Ascending aorta (tissue), 2 donors: ENCODE data around the gene DRAXIN. TPM values are rescaled to one million over a fixed set of nuclear protein-coding genes. Genes with fewer than 3 reads are reported as not detected.

ENCODE experiments used
- DNase-seq, 2 donors: peaks; one replicate each; pipeline ENCODE4 v3.0.0-alpha.2; 2019; ENCODE audit warnings: low spot score in 2 of 2
- H3K27ac ChIP-seq, 2 donors: fragments of 200-600 bp; sonication (generic); one replicate each; pipeline ENCODE4 v1.5.1; 2016 to 2017; ENCODE audit warnings: mild to moderate bottlenecking in 1 of 2
- H3K27me3 ChIP-seq: fragments of 200-600 bp; sonication (generic); one replicate; pipeline ENCODE4 v1.5.1; 2017
- H3K36me3 ChIP-seq, 2 donors: fragments of 200-600 bp; sonication (generic); one replicate each; pipeline ENCODE4 v1.5.1; 2016
- H3K4me1 ChIP-seq, 2 donors: fragments of 200-600 bp; sonication (generic); one replicate each; pipeline ENCODE4 v1.5.1; 2016 to 2017; ENCODE audit warnings: mild to moderate bottlenecking in 1 of 2
- H3K4me3 ChIP-seq, 2 donors: fragments of 200-600 bp; sonication (generic); one replicate each; pipeline ENCODE4 v1.5.1; 2016 to 2017; ENCODE audit warnings: mild to moderate bottlenecking in 1 of 2
- H3K9me3 ChIP-seq, 2 donors: fragments of 200-600 bp; sonication (generic); one replicate each; pipeline ENCODE4 v1.5.1; 2016
- CTCF ChIP-seq, 3 experiments: fragments of 200-600 bp in 2 of 3; fragments of 450-650 bp in 1 of 3; sonication (generic) in 2 of 3; IDR thresholded peaks; one replicate each; pipeline ENCODE4 v1.5.1; 2016 to 2019; ENCODE audit warnings: antibody characterized with exemption in 3 of 3, mild to moderate bottlenecking in 1 of 3, moderate library complexity in 1 of 3
- intact Hi-C: fragments of 100-400 bp; cut with DNase I; formaldehyde crosslinking; loops from one replicate; pipeline ENCODE4 v1.15.1; 2023
- total RNA-seq: library from RNA; depleted of rRNA; stranded (reverse); fragments of >200 nt; gene quantifications from one replicate; pipeline ENCODE4 v1.1.0, GENCODE V29; 2016

Gene DRAXIN
- total RNA-seq, 1 donor from 2014 or later = 1.8 TPM

GRCh38 chr1:11691928-11692711, 610 bp downstream of the DRAXIN start:
- Histone ChIP-seq H3K4me1 (peaks cover 8 to 15% of the 10 kb centered on the region in 2 donors), H3K4me3 (peak overlapping the region; percentile 28 to 48), H3K27ac (no peak overlapping the region), H3K9me3 (no peaks in the 10 kb centered on the region), H3K36me3 (no peaks in the 10 kb centered on the region), H3K27me3 (peaks cover 34% of the 10 kb centered on the region)
- no peak for DNase-seq
- TF ChIP-seq CTCF (IDR thresholded peaks at IDR 0.05) = no peak
- intact Hi-C loops = no loop called here

- no peak for TF ChIP-seq CTCF (IDR thresholded peaks at IDR 0.05)
- no peak overlapping the region for H3K4me3 ChIP-seq
- peaks cover 8 to 15% of the 10 kb centered on the region in 2 donors for H3K4me1 ChIP-seq
- no peak overlapping the region for H3K27ac ChIP-seq
- no peaks in the 10 kb centered on the region for H3K36me3 ChIP-seq
- intact Hi-C loops = no loop called here
- DNase-seq = peak in 1 of 2 donors; percentile 70
- H3K27me3 ChIP-seq = peaks cover 34% of the 10 kb centered on the region
- no peaks in the 10 kb centered on the region for H3K9me3 ChIP-seq
Measured at GRCh38 chr1:11693024-11693590, 1.6 kb downstream of the DRAXIN start.

GRCh38 chr1:11693917-11694316, 2.4 kb downstream of the DRAXIN start:
- peaks cover 34% of the 10 kb centered on the region for H3K27me3 ChIP-seq
- H3K4me3 ChIP-seq = no peak overlapping the region
- no peaks in the 10 kb centered on the region for H3K9me3 ChIP-seq
- intact Hi-C loops = no loop called here
- H3K36me3 ChIP-seq = no peaks in the 10 kb centered on the region
- H3K27ac ChIP-seq = no peak overlapping the region
- no peak for TF ChIP-seq CTCF (IDR thresholded peaks at IDR 0.05)
- DNase-seq = no peak
- H3K4me1 ChIP-seq = peaks cover 8 to 15% of the 10 kb centered on the region in 2 donors

DNA sequence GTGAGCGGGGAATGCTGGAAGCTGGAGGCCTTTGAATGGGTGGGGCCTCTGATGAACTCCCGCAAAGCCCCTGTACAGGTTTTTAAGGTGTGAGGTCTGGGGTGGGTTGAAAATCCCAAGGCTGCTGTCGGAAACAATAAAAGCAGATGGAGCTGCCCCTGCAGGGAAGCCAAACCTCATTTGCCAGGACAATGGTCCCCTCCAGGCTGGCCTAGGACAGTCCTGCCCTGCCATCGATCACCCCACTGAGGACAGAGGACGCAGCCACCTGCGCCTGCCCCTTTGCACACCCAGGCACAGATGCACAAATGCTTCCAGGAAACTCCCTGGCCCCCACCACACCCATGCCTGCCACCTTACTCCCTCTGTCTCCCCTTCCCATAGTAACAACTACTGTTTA, 4.4 kb downstream of the DRAXIN start:
- no peaks in the 10 kb centered on the region for H3K9me3 ChIP-seq
- intact Hi-C loops = no loop called here
- no peak for DNase-seq
- H3K36me3 ChIP-seq = no peaks in the 10 kb centered on the region
- peaks cover 8 to 14% of the 10 kb centered on the region in 2 donors for H3K4me1 ChIP-seq
- H3K4me3 ChIP-seq = no peak overlapping the region
- H3K27me3 ChIP-seq = peaks cover 27% of the 10 kb centered on the region
- no peak overlapping the region for H3K27ac ChIP-seq
- TF ChIP-seq CTCF (IDR thresholded peaks at IDR 0.05) = no peak

DNA sequence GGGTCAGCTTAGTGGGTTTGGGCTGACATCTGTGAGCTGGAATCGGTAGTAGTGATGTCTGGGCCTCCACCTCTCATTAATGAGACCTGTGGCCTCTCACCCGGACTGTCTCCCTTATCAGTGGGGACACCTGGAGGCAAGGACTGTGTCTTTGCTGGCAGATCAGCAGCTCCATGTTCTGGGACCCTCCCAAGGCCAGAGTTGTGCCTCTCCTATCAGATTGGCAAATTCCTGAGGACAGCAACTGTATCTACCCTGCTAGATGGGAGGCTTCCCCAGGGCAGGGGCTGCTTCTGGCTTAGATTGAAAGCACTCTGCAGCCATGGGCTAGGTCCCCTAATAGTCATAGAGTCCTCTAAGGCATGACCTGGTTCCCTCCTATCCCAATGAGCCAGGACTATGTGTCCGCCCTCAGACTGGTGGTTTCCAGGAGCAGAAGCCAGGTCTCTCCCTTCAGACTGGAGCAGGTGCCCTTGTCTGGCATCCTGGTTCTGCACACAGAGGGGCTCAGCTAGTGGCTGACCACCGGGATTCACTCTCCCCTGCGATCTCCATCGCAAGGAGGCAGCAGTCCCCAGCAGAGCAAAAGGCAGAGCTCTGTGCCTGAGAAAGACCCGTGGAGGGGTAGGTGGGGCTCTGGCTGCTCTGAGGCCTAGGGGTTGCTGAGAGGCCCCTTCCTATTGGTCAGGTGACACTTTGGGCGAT, 5.8 kb downstream of the DRAXIN start:
- Histone ChIP-seq H3K4me3 (no peak overlapping the region), H3K36me3 (no peaks in the 10 kb centered on the region), H3K27me3 (peaks cover 12% of the 10 kb centered on the region), H3K9me3 (no peaks in the 10 kb centered on the region), H3K4me1 (peaks cover 0 to 9% of the 10 kb centered on the region in 2 donors), H3K27ac (no peak overlapping the region)
- intact Hi-C loops = no loop called here
- DNase-seq = no peak
- no peak for TF ChIP-seq CTCF (IDR thresholded peaks at IDR 0.05)
